Measurements from ENCODE around the gene JMJD6.

The JMJD6 gene

DNA sequence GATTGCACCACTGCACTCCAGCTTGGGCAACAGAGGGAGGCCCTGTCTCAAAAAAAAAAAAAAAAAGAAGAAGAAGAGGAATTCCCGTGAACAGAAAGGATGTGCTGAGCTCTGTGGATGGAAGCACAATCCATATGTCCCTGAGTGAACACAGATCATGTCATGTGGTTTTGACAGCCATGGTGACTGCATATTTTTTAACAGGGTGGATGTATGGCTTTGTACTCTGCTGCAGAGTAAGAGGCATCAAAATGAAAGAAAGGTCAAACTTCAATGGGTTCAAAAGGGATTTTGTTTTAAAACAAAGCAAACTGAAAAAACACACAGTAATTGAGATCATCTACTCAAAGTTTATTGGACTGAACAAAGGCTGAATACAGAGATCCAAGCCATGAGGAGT is 47.2 kb downstream of the JMJD6 start:
- Histone ChIP-seq H3K9me3 (replicated peaks; ENCODE audit: low read length) (no peaks in the 10 kb centered on the region), H3K4me1 (ENCODE audit: control insufficient read depth, insufficient read depth, low read length) (peaks cover 33% of the 10 kb centered on the region), H3K9ac (ENCODE audit: low read depth, low read length) (no peak overlapping the region), H3K4me3 (ENCODE audit: low read length) (no peak overlapping the region), H3K27me3 (ENCODE audit: control insufficient read depth, insufficient read depth, low read length) (no peaks in the 10 kb centered on the region), H3K4me2 (ENCODE audit: low read length) (no peak overlapping the region), H3K36me3 (ENCODE audit: insufficient read depth, low read length) (peaks cover 60% of the 10 kb centered on the region)

DNA sequence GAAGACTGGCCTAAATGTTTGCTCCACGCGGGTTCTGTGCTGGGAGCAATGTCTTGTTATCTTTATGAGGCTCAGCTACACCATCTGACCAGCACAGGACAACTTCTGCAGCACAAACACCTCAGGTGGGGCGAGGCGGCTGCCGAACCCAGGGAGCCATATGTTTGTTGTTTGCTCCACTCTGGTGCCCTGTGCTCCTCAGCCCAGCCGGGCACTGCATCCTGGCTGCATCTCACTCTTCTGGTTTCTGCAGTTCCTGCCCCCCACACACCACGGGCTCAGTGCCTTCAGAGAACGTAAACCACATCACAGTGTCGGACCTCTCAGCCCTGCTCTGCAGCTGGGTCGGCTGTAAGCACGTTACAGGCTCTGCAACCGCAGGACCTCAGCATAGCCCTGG is 48.1 kb downstream of the JMJD6 start:
- no peak overlapping the region for H3K4me3 ChIP-seq (ENCODE audit: low read length)
- H3K4me2 ChIP-seq (ENCODE audit: low read length): no peak overlapping the region
- peaks cover 24% of the 10 kb centered on the region for H3K4me1 ChIP-seq (ENCODE audit: control insufficient read depth, insufficient read depth, low read length)
- H3K27me3 ChIP-seq (ENCODE audit: control insufficient read depth, insufficient read depth, low read length): no peaks in the 10 kb centered on the region
- H3K36me3 ChIP-seq (ENCODE audit: insufficient read depth, low read length): peaks cover 52% of the 10 kb centered on the region
- H3K9ac ChIP-seq (ENCODE audit: low read depth, low read length): no peak overlapping the region
- H3K9me3 ChIP-seq (replicated peaks; ENCODE audit: low read length): no peaks in the 10 kb centered on the region

DNA sequence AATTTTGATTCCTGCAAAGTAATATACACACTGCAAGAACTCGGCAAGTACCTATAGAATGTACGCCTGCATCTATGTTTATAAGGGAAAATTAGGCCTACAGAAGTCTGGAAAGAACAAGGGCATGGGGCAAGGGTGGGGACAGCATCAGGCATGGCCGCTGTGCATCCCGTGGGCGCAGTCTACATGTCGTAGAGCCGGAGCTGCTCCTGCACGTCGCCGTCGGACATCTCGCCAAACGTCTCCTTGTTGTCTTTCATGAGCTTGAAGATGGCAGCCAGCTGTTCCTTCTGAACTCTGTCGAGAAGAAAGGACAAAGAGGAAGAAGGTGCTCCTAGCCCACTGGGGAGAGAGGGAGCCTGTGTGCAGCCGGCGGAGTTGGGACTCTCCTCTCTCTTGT is 49.0 kb downstream of the JMJD6 start:
- peaks cover 20% of the 10 kb centered on the region for H3K4me1 ChIP-seq (ENCODE audit: control insufficient read depth, insufficient read depth, low read length)

DNA sequence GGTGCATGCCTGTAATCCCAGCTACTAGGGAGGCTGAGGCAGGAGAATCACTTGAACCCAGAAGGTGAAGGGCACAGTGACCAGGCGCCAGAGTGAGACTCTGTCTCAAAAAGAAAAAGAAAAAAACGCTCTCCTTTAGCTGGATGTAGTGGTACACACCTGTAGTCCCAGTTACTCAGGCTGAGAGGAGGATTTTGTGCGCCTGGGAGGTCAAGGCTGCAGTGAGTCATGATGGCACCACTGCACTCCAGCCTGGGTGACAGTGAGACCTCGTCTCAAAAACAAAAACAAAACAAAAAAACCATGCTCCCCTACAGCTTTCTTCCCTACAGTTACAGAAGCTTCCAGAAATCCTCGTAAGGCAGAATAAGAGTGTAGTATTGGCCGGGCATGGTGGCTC is 49.8 kb downstream of the JMJD6 start:
- H3K27me3 ChIP-seq (ENCODE audit: control insufficient read depth, insufficient read depth, low read length): no peaks in the 10 kb centered on the region
- no peak overlapping the region for H3K4me3 ChIP-seq (ENCODE audit: low read length)
- H3K9me3 ChIP-seq (replicated peaks; ENCODE audit: low read length): no peaks in the 10 kb centered on the region
- peaks cover 15% of the 10 kb centered on the region for H3K4me1 ChIP-seq (ENCODE audit: control insufficient read depth, insufficient read depth, low read length)
- H3K9ac ChIP-seq (ENCODE audit: low read depth, low read length): no peak overlapping the region
- peaks cover 43% of the 10 kb centered on the region for H3K36me3 ChIP-seq (ENCODE audit: insufficient read depth, low read length)
- no peak overlapping the region for H3K4me2 ChIP-seq (ENCODE audit: low read length)

More for the DNA sequence above, 49.0 kb downstream of the JMJD6 start:
- Histone ChIP-seq H3K27me3 (ENCODE audit: control insufficient read depth, insufficient read depth, low read length) (no peaks in the 10 kb centered on the region), H3K9ac (ENCODE audit: low read depth, low read length) (no peak overlapping the region), H3K4me2 (ENCODE audit: low read length) (no peak overlapping the region), H3K4me3 (ENCODE audit: low read length) (no peak overlapping the region), H3K36me3 (ENCODE audit: insufficient read depth, low read length) (peaks cover 43% of the 10 kb centered on the region), H3K9me3 (replicated peaks; ENCODE audit: low read length) (no peaks in the 10 kb centered on the region)

DNA sequence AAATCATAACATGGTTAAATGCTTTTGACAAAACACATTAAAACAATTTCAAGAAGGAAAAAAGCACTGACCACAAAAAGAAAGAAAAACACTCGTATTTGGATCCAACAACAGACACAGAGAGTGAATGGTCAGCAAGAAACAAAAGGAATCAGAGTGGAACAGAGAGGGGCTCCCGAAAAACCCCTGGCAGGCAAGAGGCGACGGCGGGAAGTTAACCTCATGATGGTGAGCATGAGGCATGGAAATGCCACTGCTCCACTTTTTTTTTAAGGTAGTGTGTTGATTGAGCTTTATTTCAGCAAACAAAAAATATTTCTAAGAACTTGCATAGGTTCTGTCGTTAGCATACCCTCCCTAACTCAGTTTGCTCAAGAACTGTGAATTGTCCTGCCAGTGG is 50.8 kb downstream of the JMJD6 start:
- no peaks in the 10 kb centered on the region for H3K9me3 ChIP-seq (replicated peaks; ENCODE audit: low read length)
- peaks cover 38% of the 10 kb centered on the region for H3K36me3 ChIP-seq (ENCODE audit: insufficient read depth, low read length)
- H3K4me1 ChIP-seq (ENCODE audit: control insufficient read depth, insufficient read depth, low read length): peaks cover 14% of the 10 kb centered on the region
- no peak overlapping the region for H3K4me3 ChIP-seq (ENCODE audit: low read length)
- no peak overlapping the region for H3K4me2 ChIP-seq (ENCODE audit: low read length)
- no peaks in the 10 kb centered on the region for H3K27me3 ChIP-seq (ENCODE audit: control insufficient read depth, insufficient read depth, low read length)
- H3K9ac ChIP-seq (ENCODE audit: low read depth, low read length): no peak overlapping the region

DNA sequence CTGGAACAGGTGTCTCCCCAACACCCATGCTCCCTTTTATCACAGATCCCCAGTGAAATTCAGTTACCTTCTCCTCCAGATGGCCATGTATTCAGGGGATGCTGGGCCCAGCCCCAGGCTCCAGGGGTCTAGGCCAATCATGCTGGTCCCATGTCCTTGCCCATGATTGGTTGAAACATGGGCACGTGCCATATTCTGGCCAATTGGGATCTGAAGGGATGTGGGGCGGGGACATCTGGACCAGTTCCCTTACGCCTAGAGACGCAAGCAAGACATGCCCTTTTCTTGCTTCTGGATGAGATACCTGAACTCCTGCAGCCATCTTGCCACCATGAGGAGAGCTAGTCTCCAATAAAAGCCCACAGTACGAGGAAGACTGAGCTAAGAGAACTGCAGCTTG is 51.8 kb downstream of the JMJD6 start:
- Histone ChIP-seq H3K27me3 (ENCODE audit: control insufficient read depth, insufficient read depth, low read length) (no peaks in the 10 kb centered on the region), H3K4me2 (ENCODE audit: low read length) (no peak overlapping the region), H3K36me3 (ENCODE audit: insufficient read depth, low read length) (peaks cover 33% of the 10 kb centered on the region), H3K9me3 (replicated peaks; ENCODE audit: low read length) (no peaks in the 10 kb centered on the region), H3K9ac (ENCODE audit: low read depth, low read length) (no peak overlapping the region), H3K4me1 (ENCODE audit: control insufficient read depth, insufficient read depth, low read length) (peaks cover 14% of the 10 kb centered on the region), H3K4me3 (ENCODE audit: low read length) (no peak overlapping the region)

- Histone ChIP-seq H3K36me3 (ENCODE audit: insufficient read depth, low read length) (peaks cover 26% of the 10 kb centered on the region), H3K27me3 (ENCODE audit: control insufficient read depth, insufficient read depth, low read length) (no peaks in the 10 kb centered on the region), H3K4me3 (ENCODE audit: low read length) (no peak overlapping the region), H3K9ac (ENCODE audit: low read depth, low read length) (no peak overlapping the region), H3K4me1 (ENCODE audit: control insufficient read depth, insufficient read depth, low read length) (peaks cover 17% of the 10 kb centered on the region), H3K9me3 (replicated peaks; ENCODE audit: low read length) (no peaks in the 10 kb centered on the region), H3K4me2 (ENCODE audit: low read length) (no peak overlapping the region)
Observed at GRCh38 chr17:76673729-76674128, 52.7 kb downstream of the JMJD6 start.

- no peak overlapping the region for H3K4me3 ChIP-seq (ENCODE audit: low read length)
- H3K9ac ChIP-seq (ENCODE audit: low read depth, low read length): peak overlapping the region; percentile 89
- H3K27me3 ChIP-seq (ENCODE audit: control insufficient read depth, insufficient read depth, low read length): no peaks in the 10 kb centered on the region
- peaks cover 23% of the 10 kb centered on the region for H3K4me1 ChIP-seq (ENCODE audit: control insufficient read depth, insufficient read depth, low read length)
- peaks cover 19% of the 10 kb centered on the region for H3K36me3 ChIP-seq (ENCODE audit: insufficient read depth, low read length)
- no peaks in the 10 kb centered on the region for H3K9me3 ChIP-seq (replicated peaks; ENCODE audit: low read length)
- H3K4me2 ChIP-seq (ENCODE audit: low read length): peak overlapping the region; percentile 92
Observed at GRCh38 chr17:76672892-76673291, 53.5 kb downstream of the JMJD6 start.

- no peaks in the 10 kb centered on the region for H3K27me3 ChIP-seq (ENCODE audit: control insufficient read depth, insufficient read depth, low read length)
- peak overlapping the region; percentile 92 for H3K4me2 ChIP-seq (ENCODE audit: low read length)
- peaks cover 13% of the 10 kb centered on the region for H3K36me3 ChIP-seq (ENCODE audit: insufficient read depth, low read length)
- no peaks in the 10 kb centered on the region for H3K9me3 ChIP-seq (replicated peaks; ENCODE audit: low read length)
- H3K4me3 ChIP-seq (ENCODE audit: low read length): peak overlapping the region; percentile 75
- peaks cover 23% of the 10 kb centered on the region for H3K4me1 ChIP-seq (ENCODE audit: control insufficient read depth, insufficient read depth, low read length)
- H3K9ac ChIP-seq (ENCODE audit: low read depth, low read length): peak overlapping the region; percentile 89
Observed at GRCh38 chr17:76672270-76672851, 54.0 kb downstream of the JMJD6 start.

DNA sequence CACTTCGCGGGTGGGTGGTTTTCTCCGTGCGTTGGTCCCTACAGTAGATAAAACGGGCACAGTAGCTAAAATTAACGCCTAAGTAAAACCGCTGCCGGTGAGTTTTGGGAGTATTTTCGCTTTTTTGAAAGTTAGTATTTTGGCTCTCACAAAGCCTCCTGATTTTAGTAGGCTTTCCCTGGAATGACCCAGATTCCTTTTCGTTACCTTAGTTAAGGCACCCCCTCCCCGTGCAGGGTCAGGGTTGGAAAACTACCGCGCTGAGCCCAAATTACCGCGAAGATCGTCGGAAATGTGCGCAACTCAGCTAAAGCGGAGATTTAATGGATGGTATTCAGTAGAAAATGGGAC is 54.5 kb downstream of the JMJD6 start:
- Histone ChIP-seq H3K27me3 (ENCODE audit: control insufficient read depth, insufficient read depth, low read length) (no peaks in the 10 kb centered on the region), H3K4me1 (ENCODE audit: control insufficient read depth, insufficient read depth, low read length) (peaks cover 23% of the 10 kb centered on the region), H3K9me3 (replicated peaks; ENCODE audit: low read length) (no peaks in the 10 kb centered on the region), H3K4me3 (ENCODE audit: low read length) (peak overlapping the region; percentile 75), H3K9ac (ENCODE audit: low read depth, low read length) (peak overlapping the region; percentile 89), H3K4me2 (ENCODE audit: low read length) (peak overlapping the region; percentile 92), H3K36me3 (ENCODE audit: insufficient read depth, low read length) (peaks cover 11% of the 10 kb centered on the region)

- peak overlapping the region; percentile 75 for H3K4me3 ChIP-seq (ENCODE audit: low read length)
- H3K4me2 ChIP-seq (ENCODE audit: low read length): peak overlapping the region; percentile 92
- H3K27me3 ChIP-seq (ENCODE audit: control insufficient read depth, insufficient read depth, low read length): no peaks in the 10 kb centered on the region
- peaks cover 23% of the 10 kb centered on the region for H3K4me1 ChIP-seq (ENCODE audit: control insufficient read depth, insufficient read depth, low read length)
- H3K36me3 ChIP-seq (ENCODE audit: insufficient read depth, low read length): peaks cover 11% of the 10 kb centered on the region
- no peaks in the 10 kb centered on the region for H3K9me3 ChIP-seq (replicated peaks; ENCODE audit: low read length)
- peak overlapping the region; percentile 89 for H3K9ac ChIP-seq (ENCODE audit: low read depth, low read length)
Observed at GRCh38 chr17:76671123-76671911, 55.1 kb downstream of the JMJD6 start.

DNA sequence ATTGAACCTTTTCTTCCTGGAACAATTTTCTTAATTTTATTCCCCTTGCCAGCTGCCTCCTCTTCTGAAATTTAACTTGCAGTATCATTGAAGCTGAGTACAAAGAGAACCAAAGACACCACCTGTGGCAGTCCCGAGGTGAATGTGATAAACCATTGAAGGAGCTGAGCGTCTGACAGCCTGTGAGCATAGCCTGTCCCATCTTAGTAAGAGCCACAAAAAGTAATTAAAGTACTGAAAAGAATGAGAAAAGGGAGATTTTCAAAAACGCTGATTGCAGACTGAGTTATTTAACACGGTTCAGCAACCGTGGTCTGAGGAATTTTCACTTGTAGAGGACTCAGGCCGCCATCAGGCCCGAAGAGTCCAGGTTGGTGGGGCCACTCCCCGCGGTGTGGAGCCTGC is 55.7 kb downstream of the JMJD6 start:
- Histone ChIP-seq H3K9me3 (replicated peaks; ENCODE audit: low read length) (no peaks in the 10 kb centered on the region), H3K9ac (ENCODE audit: low read depth, low read length) (no peak overlapping the region), H3K4me3 (ENCODE audit: low read length) (peak overlapping the region; percentile 64)

More for the DNA sequence above, 55.7 kb downstream of the JMJD6 start:
- Histone ChIP-seq H3K27me3 (ENCODE audit: control insufficient read depth, insufficient read depth, low read length) (peaks cover 2% of the 10 kb centered on the region), H3K4me2 (ENCODE audit: low read length) (no peak overlapping the region), H3K4me1 (ENCODE audit: control insufficient read depth, insufficient read depth, low read length) (peaks cover 23% of the 10 kb centered on the region), H3K36me3 (ENCODE audit: insufficient read depth, low read length) (peaks cover 7% of the 10 kb centered on the region)

All from skeletal muscle satellite cell (primary cell).